Endodermal cell (in vitro differentiated cells): ENCODE measurements around the gene ATP1A1. TPM values are rescaled to one million over a fixed set of nuclear protein-coding genes. Genes with fewer than 3 reads are reported as not detected.
A peak's percentile ranks its signal among the peaks of the same experiment; 100 is the strongest.

ENCODE experiments used
- DNase-seq: peaks from one replicate; pipeline ENCODE4 v3.0.0-alpha.2; 2017
- H3K27ac ChIP-seq: 2 replicates; pipeline ENCODE4 v1.5.1; 2013; ENCODE audit warnings: mild to moderate bottlenecking, low read depth, low read length, moderate library complexity
- H3K27me3 ChIP-seq: 2 replicates; pipeline ENCODE4 v1.6.1; 2013; ENCODE audit warnings: mild to moderate bottlenecking, low read length, moderate library complexity; ENCODE audit not compliant: insufficient read depth, control insufficient read depth, poor library complexity, severe bottlenecking
- H3K36me3 ChIP-seq: 2 replicates; pipeline ENCODE4 v1.7.0; 2013; ENCODE audit warnings: mild to moderate bottlenecking, low read length, moderate library complexity; ENCODE audit not compliant: control insufficient read depth, insufficient read depth
- H3K4me1 ChIP-seq: one replicate; pipeline ENCODE4 v1.7.0; 2013; ENCODE audit warnings: low read length; ENCODE audit not compliant: control insufficient read depth, insufficient read depth
- H3K4me3 ChIP-seq: 2 replicates; pipeline ENCODE4 v1.5.1; 2013; ENCODE audit warnings: mild to moderate bottlenecking, low read length, moderate library complexity
- H3K9ac ChIP-seq: 2 replicates; pipeline ENCODE4 v1.6.1; 2013; ENCODE audit warnings: mild to moderate bottlenecking, low read length, moderate library complexity; ENCODE audit not compliant: poor library complexity, severe bottlenecking; ENCODE audit errors: extremely low read depth
- H3K9me3 ChIP-seq: 2 replicates; pipeline ENCODE4 v1.6.1; 2013; ENCODE audit warnings: mild to moderate bottlenecking, low read length, moderate library complexity; ENCODE audit not compliant: control insufficient read depth
- H3K27ac Mint-ChIP-seq: 2 replicates; pipeline ENCODE4 v1.8.0; 2020; ENCODE audit warnings: mixed read lengths
- H3K27me3 Mint-ChIP-seq: 2 replicates; pipeline ENCODE4 v1.8.0; 2021; ENCODE audit warnings: mild to moderate bottlenecking, mixed read lengths; ENCODE audit not compliant: insufficient read depth
- H3K36me3 Mint-ChIP-seq: 2 replicates; pipeline ENCODE4 v1.8.0; 2020; ENCODE audit warnings: low read depth, mixed read lengths
- H3K4me1 Mint-ChIP-seq: 2 replicates; pipeline ENCODE4 v1.8.0; 2020; ENCODE audit warnings: mixed read lengths
- H3K4me3 Mint-ChIP-seq: 2 replicates; pipeline ENCODE4 v1.8.0; 2020; ENCODE audit warnings: mild to moderate bottlenecking, moderate library complexity, mixed read lengths
- H3K9me3 Mint-ChIP-seq: 2 replicates; pipeline ENCODE4 v1.8.0; 2020; ENCODE audit warnings: mild to moderate bottlenecking, mixed read lengths
- CTCF ChIP-seq: fragments of 200-600 bp; sonication (generic); conservative IDR thresholded peaks from 2 replicates; pipeline ENCODE4 v1.5.0; 2021; ENCODE audit warnings: antibody characterized with exemption, mild to moderate bottlenecking
- WGBS, 2 experiments: methylation state at CpG; one replicate each; pipeline versions ENCODE4 v1.1.5 to v1.1.7; 2013; ENCODE audit warnings: missing lambda C conversion rate in 2 of 2, mixed read lengths in 1 of 2; ENCODE audit not compliant: insufficient coverage in 1 of 2, insufficient read length in 1 of 2; 5-methylcytosine and 5-hydroxymethylcytosine counted together
- total RNA-seq, 2 donors: library from RNA; stranded (reverse); fragmentation: NEBNext Ultra II Directional in 1 of 2; extraction: Animal tissue kit (Norgen Biotek cat#: 25700) in 1 of 2; gene quantifications; 2 replicates in 1 of 2; 3 replicates in 1 of 2; pipeline ENCODE4 v1.2.1, GENCODE V29; 2021

Gene ATP1A1
- total RNA-seq, 2 donors from 2014 or later, result 359 to 398 TPM

GRCh38 chr1:116377541-116378529 is 4.8 kb downstream of the ATP1A1 start:
- Histone ChIP-seq H3K27me3 (no peaks in the 10 kb centered on the region), H3K9ac (no peak overlapping the region), H3K4me1 (peaks cover 29% of the 10 kb centered on the region), H3K36me3 (peaks cover 5% of the 10 kb centered on the region), H3K4me3 (peak overlapping the region; percentile 97), H3K9me3 (no peaks in the 10 kb centered on the region), H3K27ac (no peak overlapping the region)
- no peak for TF ChIP-seq CTCF
- H3K4me3 Mint-ChIP-seq, result no peak overlapping the region
- no peaks in the 10 kb centered on the region for H3K9me3 Mint-ChIP-seq
- no peak for DNase-seq
- peaks cover 3% of the 10 kb centered on the region for H3K36me3 Mint-ChIP-seq
- H3K27me3 Mint-ChIP-seq, result no peaks in the 10 kb centered on the region
- no peak overlapping the region for H3K27ac Mint-ChIP-seq
- 87% methylated on average over 8 to 13 of the region's 13 CpGs for WGBS, 2 experiments
- H3K4me1 Mint-ChIP-seq, result peaks cover 81% of the 10 kb centered on the region

- Mint-ChIP-seq H3K27me3 (no peaks in the 10 kb centered on the region), H3K4me3 (no peak overlapping the region), H3K4me1 (peaks cover 82% of the 10 kb centered on the region), H3K9me3 (no peaks in the 10 kb centered on the region), H3K36me3 (peaks cover 5% of the 10 kb centered on the region), H3K27ac (no peak overlapping the region)
- Histone ChIP-seq H3K27ac (no peak overlapping the region), H3K36me3 (peaks cover 17% of the 10 kb centered on the region), H3K4me1 (peaks cover 29% of the 10 kb centered on the region), H3K27me3 (no peaks in the 10 kb centered on the region), H3K9me3 (no peaks in the 10 kb centered on the region), H3K9ac (no peak overlapping the region), H3K4me3 (peak overlapping the region; percentile 97)
- no peak for TF ChIP-seq CTCF
- DNase-seq, result no peak
- WGBS, 2 experiments, result 89% methylated on average over 2 of the region's 2 CpGs; no CpG with 5 or more reads in 1 of the 2 experiments
Observed at GRCh38 chr1:116379057-116379630, 6.1 kb downstream of the ATP1A1 start.

- Histone ChIP-seq H3K9ac (no peak overlapping the region), H3K4me1 (peaks cover 29% of the 10 kb centered on the region), H3K4me3 (peak overlapping the region; percentile 1), H3K27me3 (no peaks in the 10 kb centered on the region), H3K9me3 (no peaks in the 10 kb centered on the region), H3K27ac (no peak overlapping the region), H3K36me3 (peaks cover 24% of the 10 kb centered on the region)
- no peak overlapping the region for H3K4me3 Mint-ChIP-seq
- TF ChIP-seq CTCF, result no peak
- WGBS, 2 experiments, result 71 to 94% methylated on average over 1 to 5 of the region's 6 CpGs
- no peaks in the 10 kb centered on the region for H3K27me3 Mint-ChIP-seq
- peak; percentile 70 for DNase-seq
- H3K4me1 Mint-ChIP-seq, result peaks cover 76% of the 10 kb centered on the region
- no peak overlapping the region for H3K27ac Mint-ChIP-seq
- no peaks in the 10 kb centered on the region for H3K9me3 Mint-ChIP-seq
- H3K36me3 Mint-ChIP-seq, result peaks cover 12% of the 10 kb centered on the region
Observed at GRCh38 chr1:116379674-116380498, 6.8 kb downstream of the ATP1A1 start.
